Upper lobe of right lung (tissue), 1 donor: Measurements from ENCODE around the gene RBMS3. TPM values are rescaled to one million over a fixed set of nuclear protein-coding genes. Genes with fewer than 3 reads are reported as not detected.

Source experiments
- ATAC-seq: fragments of 200-7000 bp; cut with Tn5 transposase; one replicate; pipeline ENCODE4 v1.9.1; 2020; ENCODE audit warnings: mild to moderate bottlenecking, moderate library complexity
- DNase-seq: peaks from one replicate; pipeline ENCODE4 v3.0.0-alpha.2; 2020
- H3K27ac ChIP-seq: fragments of 200-600 bp; one replicate; pipeline ENCODE4 v1.8.0; 2022
- H3K27me3 ChIP-seq: fragments of 200-600 bp; one replicate; pipeline ENCODE4 v1.8.0; 2022; ENCODE audit warnings: mild to moderate bottlenecking
- H3K36me3 ChIP-seq: fragments of 200-600 bp; one replicate; pipeline ENCODE4 v1.8.0; 2022
- H3K4me1 ChIP-seq: fragments of 200-600 bp; one replicate; pipeline ENCODE4 v1.8.0; 2022
- H3K4me3 ChIP-seq: fragments of 200-600 bp; one replicate; pipeline ENCODE4 v1.8.0; 2022; ENCODE audit warnings: mild to moderate bottlenecking
- H3K9me3 ChIP-seq: fragments of 200-600 bp; one replicate; pipeline ENCODE4 v1.8.0; 2022
- intact Hi-C: fragments of 100-400 bp; cut with DNase I; formaldehyde crosslinking; loops from one replicate; pipeline ENCODE4 v1.11.0; 2022
- total RNA-seq: library from RNA; stranded (reverse); fragmentation: NEBNext Ultra II Directional; extraction: Animal tissue kit (Norgen Biotek cat#: 25700); gene quantifications from one replicate; pipeline ENCODE4 v1.2.1, GENCODE V29; 2021
- TF ChIP-seq, protein P1 (sequence below): fragments of 200-600 bp; IDR thresholded peaks from one replicate; pipeline ENCODE4 v1.8.0; 2022; ENCODE audit warnings: antibody characterized with exemption
- donor health status: DM: no; HTN: yes; CAD: no; lungs with severe emphysema.

The RBMS3 gene
- total RNA-seq, 1 donor from 2014 or later, result 85.9 TPM

DNA sequence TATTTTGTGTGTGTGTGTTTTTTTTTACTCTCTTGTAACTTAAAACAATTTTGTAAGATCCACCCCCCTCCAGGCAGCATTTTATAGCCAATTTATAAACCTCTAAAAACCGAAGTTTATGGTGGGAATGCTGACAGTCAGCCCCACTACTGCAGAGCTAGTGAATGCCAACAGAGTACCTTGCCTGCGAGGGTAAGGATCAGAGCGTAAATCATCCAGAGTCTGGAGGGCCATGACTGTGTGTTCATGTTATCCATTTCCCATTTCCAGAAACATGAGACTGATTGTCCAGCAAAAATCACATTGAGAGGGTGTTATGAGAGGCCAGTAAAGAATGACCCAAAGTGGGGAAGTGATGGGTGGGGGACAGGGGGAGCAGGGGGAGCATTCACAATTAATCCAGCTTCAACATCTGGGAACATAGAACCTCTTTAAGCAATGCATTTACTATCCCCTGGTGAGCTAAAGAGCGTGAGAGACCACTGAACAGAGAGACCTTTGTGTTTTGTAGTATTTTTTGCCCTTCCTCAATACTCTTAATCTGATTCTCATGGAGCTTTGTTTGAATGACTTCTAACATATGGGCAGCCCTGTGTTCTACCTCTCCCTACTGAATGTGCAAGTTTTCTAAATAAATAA lies 464.5 kb downstream of the RBMS3 start:
- no peaks in the 10 kb centered on the region for H3K9me3 ChIP-seq
- no peaks in the 10 kb centered on the region for H3K27me3 ChIP-seq
- no peak overlapping the region for H3K27ac ChIP-seq
- H3K36me3 ChIP-seq, result no peaks in the 10 kb centered on the region
- H3K4me3 ChIP-seq, result no peak overlapping the region
- intact Hi-C loops, result no loop called here
- TF ChIP-seq, protein P1, sequence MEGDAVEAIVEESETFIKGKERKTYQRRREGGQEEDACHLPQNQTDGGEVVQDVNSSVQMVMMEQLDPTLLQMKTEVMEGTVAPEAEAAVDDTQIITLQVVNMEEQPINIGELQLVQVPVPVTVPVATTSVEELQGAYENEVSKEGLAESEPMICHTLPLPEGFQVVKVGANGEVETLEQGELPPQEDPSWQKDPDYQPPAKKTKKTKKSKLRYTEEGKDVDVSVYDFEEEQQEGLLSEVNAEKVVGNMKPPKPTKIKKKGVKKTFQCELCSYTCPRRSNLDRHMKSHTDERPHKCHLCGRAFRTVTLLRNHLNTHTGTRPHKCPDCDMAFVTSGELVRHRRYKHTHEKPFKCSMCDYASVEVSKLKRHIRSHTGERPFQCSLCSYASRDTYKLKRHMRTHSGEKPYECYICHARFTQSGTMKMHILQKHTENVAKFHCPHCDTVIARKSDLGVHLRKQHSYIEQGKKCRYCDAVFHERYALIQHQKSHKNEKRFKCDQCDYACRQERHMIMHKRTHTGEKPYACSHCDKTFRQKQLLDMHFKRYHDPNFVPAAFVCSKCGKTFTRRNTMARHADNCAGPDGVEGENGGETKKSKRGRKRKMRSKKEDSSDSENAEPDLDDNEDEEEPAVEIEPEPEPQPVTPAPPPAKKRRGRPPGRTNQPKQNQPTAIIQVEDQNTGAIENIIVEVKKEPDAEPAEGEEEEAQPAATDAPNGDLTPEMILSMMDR, result no peak
- peaks cover 8% of the 10 kb centered on the region for H3K4me1 ChIP-seq
- DNase-seq (no peak), ATAC-seq (no peak)

- TF ChIP-seq, protein P1, result no peak
- no peaks in the 10 kb centered on the region for H3K9me3 ChIP-seq
- DNase-seq (no peak), ATAC-seq (no peak)
- peaks cover 8% of the 10 kb centered on the region for H3K4me1 ChIP-seq
- H3K27me3 ChIP-seq, result no peaks in the 10 kb centered on the region
- intact Hi-C loops, result no loop called here
- H3K27ac ChIP-seq, result no peak overlapping the region
- no peak overlapping the region for H3K4me3 ChIP-seq
- no peaks in the 10 kb centered on the region for H3K36me3 ChIP-seq
Measured at GRCh38 chr3:29746163-29746760, 465.4 kb downstream of the RBMS3 start.

DNA sequence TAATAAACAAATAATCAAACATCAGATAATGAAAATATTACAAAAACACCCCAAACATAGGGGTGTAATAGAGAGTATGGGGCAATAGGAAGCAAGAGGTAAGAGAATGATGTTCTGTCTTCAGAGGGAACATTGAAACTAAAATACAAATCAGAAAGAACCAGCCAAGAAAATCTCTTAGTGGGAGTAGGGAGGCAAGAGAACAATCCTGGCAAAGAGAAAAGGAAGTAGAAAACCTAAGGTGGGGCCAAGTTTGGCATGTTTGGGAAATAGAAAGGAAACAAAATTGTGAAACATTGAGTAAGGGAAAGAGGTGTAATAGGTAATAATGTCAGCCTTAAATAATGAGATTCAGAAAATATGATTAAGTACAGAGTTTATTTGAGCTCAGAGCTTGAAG lies 467.1 kb downstream of the RBMS3 start:
- H3K4me3 ChIP-seq, result no peak overlapping the region
- TF ChIP-seq, protein P1, result no peak
- H3K36me3 ChIP-seq, result no peaks in the 10 kb centered on the region
- ATAC-seq, result no peak
- H3K9me3 ChIP-seq, result no peaks in the 10 kb centered on the region
- H3K4me1 ChIP-seq, result peaks cover 8% of the 10 kb centered on the region
- intact Hi-C loops, result no loop called here
- H3K27ac ChIP-seq, result no peak overlapping the region
- no peak for DNase-seq
- no peaks in the 10 kb centered on the region for H3K27me3 ChIP-seq

DNA sequence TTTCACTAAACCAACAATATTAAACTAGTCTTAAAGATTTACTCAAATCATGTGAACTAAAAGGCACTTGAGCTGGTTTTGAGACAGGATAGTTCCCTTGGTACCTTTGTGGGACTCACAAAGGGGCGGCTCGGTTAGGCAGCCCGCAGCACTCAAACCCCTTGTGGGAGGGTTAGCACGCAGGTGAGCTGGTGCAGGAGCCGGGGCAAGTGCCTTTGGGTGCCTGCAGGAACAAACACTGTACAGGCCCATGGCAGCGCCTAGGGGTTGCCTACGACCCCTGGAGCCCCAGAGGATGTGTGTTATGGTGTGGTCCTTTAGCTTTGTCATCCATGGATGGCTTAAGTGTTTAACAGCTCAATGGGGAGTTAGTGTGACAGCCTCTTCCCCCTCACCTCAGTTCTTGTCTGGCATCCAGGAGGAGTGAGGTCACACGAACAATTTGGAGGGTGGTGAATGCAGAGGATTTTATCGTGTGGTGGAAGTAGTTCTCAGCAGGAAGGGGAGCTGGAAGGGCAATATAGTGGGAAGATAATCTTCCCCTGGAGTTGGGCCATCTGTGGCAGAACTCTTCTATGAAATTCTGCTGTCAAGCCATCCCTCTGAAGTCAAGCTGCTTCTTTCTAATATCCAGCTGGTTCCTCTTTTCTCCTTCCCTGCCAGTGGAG lies 470.9 kb downstream of the RBMS3 start:
- Histone ChIP-seq H3K27ac (no peak overlapping the region), H3K27me3 (no peaks in the 10 kb centered on the region), H3K4me3 (no peak overlapping the region), H3K36me3 (no peaks in the 10 kb centered on the region), H3K4me1 (peaks cover 8% of the 10 kb centered on the region), H3K9me3 (no peaks in the 10 kb centered on the region)
- ATAC-seq (no peak), DNase-seq (peak; percentile 60)
- intact Hi-C loops, result no loop called here
- TF ChIP-seq, protein P1, result no peak

GRCh38 chr3:29754346-29754745 lies 473.5 kb downstream of the RBMS3 start:
- no peaks in the 10 kb centered on the region for H3K27me3 ChIP-seq
- no peak overlapping the region for H3K27ac ChIP-seq
- intact Hi-C loops, result no loop called here

More at GRCh38 chr3:29754346-29754745, 473.5 kb downstream of the RBMS3 start:
- Histone ChIP-seq H3K4me1 (peaks cover 20% of the 10 kb centered on the region), H3K9me3 (no peaks in the 10 kb centered on the region), H3K36me3 (no peaks in the 10 kb centered on the region), H3K4me3 (no peak overlapping the region)
- DNase-seq (no peak), ATAC-seq (no peak)
- TF ChIP-seq, protein P1, result no peak
